ENCODE data around the gene CFAP91. TPM values are rescaled to one million over a fixed set of nuclear protein-coding genes. Genes with fewer than 3 reads are reported as not detected.

The CFAP91 gene
- total RNA-seq = 0.13 TPM in 1 of 2 replicates, not detected in the other

DNA sequence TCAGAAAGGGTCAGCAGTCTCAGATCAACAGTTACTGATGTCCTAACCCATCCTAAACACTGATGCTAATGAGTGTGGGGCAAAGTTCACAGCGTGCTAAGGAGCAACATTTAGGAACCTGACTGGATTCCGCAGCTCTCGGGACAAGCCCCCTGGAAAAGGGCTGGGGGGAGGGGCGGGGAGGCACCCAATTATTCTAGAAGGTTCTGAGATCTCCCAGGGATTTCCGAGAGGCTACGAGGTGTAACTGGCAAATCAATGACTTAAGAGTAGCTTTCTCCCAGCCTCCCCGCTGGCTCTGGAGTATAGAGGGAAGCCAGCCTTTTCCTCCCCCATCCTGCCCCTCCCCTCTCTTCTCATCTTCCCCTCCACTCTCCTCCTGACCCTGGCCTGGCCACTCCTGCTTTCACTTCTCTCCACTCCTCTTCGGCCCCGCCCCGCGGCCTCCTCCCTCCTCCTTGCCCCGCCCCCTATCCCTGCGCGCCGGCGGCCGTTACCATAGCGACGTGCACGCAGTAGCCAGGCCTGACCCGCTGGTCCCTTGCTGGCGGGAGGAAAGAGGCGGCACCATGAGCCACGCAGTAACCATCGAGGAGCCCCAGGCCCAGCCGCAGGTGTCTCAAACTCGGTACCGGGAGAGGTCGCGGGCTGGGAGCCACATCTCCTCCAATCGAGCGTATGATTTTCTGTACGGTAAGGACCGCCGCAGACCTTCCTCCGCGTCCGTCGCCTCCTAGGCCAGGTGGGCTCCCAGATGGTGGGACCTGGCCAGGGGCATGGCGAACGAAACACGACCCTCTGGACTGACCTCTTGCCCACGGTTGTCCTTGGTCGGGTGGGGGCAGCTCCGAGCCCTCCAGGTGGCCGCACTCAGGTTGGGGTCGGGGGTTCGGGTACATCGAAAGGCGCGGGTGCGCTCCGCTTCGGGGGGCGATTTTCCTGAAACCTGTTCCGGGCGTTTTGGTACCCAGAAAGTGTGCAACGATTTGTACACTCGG, at the start of gene CFAP91:
TSS of gene CFAP91 (plus strand) at position 493 of the 998 bp plus-strand sequence. CDS start at position 570, 77 bp downstream.
- peak in 1 of 2 donors; percentile 85 for DNase-seq (ENCODE audit: low read depth in 2 of 2)

DNA sequence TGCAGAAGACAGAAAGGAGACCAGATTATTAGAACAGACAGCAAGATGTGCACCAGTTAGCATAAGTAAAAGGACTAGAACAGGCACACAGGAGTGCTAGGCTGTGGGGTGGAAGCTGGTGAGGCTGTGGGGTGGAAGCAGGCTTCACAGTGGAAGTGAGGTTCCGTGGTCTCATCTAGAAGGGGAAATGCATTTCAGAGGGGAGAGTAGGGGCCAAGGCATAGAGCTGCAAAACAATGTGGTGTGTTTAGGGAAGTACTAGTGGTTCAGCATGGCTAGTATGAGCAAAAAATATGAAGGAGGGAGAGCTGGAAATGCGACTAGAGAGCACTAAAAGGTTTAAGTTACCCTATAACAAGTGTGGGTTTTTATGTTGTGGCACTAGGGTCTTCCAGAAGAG, 48.9 kb upstream of the CFAP91 start:
- no peak for DNase-seq (ENCODE audit: low read depth in 2 of 2)

GRCh38 chr3:119657887-119658702, 44.7 kb upstream of the CFAP91 start:
- DNase-seq (ENCODE audit: low read depth in 2 of 2) = no peak

- no peak for DNase-seq (ENCODE audit: low read depth in 2 of 2)
Observed at GRCh38 chr3:119658994-119659393, 43.8 kb upstream of the CFAP91 start.

DNA sequence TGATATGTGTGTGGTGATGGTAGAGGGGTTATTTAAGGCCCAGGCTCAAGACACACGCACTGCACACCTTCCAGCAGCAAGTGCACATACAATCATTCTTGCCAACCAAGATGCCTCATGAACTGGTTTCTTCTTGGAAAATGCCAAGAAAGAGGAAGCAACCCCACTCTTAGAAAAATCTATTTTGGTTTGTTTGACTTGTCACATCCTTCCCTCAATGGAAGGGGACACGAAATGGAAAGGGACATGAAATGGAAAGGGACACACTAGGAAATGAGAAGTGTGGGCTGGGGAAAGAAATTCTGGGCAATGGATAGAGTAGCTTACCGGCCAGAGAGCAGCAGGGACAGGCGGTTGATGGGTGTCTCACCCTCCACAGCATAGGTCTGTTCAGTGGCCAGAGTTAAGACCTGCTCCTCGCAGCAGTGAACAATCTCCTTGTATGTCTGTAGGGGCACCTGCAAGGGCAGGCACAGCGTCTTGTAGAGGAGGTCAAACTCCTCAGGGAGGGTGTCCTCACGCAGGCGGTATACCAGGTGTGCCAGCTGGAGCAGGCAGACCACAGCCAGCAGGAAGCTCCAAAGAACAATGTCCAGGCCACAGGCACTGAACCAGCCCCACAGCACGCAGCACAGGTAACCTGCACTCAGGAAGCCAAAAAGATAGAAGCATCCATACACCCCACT, 43.1 kb upstream of the CFAP91 start:
- no peak for DNase-seq (ENCODE audit: low read depth in 2 of 2)

GRCh38 chr3:119660474-119661440, 42.1 kb upstream of the CFAP91 start, which contains the start of gene POPDC2:
Gene POPDC2, minus strand, starts transcription at chr3:119660589. Its CDS starts 166 bp downstream, at chr3:119660423.
- peak in 1 of 2 donors; percentile 52 for DNase-seq (ENCODE audit: low read depth in 2 of 2)

DNA sequence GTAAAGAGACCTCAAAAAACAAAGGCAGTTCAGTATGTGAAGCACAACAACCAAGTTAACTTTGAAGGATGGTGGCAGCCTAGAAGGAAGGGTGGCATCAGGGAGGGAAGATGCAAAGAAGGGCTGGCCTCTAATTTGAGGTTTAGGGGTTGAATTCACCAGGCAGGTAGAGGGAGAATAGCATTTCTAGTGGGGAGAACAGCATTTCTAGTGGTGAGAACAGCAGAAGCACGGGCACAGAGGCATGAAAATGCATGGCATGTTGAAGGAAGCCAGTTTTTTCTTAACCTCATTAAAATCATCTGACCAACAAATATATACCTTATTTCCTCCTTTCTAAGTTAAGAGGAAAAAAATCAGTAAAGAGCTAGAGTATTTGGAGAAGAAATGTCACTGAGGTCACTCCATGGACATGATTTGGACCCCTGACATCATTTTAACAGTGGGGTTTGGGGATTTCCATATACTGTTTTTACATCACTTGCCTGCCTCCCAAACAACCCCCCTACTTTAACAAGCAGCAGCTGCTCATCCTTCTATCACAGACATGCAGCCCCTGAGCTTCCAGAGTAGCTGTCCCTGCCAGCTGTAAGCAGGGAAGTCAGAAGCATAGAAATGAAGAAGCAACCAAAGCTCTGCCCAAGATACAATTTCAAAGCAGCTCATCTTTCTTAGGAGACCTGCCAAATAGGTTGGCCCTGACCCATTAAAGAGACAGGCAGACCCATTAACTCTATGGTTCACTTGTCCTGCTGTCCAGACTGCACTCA, 40.0 kb upstream of the CFAP91 start:
- no peak for DNase-seq (ENCODE audit: low read depth in 2 of 2)

- DNase-seq (ENCODE audit: low read depth in 2 of 2) = no peak
Observed at GRCh38 chr3:119663885-119664284, 38.9 kb upstream of the CFAP91 start.

- no peak for DNase-seq (ENCODE audit: low read depth in 2 of 2)
Observed at GRCh38 chr3:119664370-119664769, 38.5 kb upstream of the CFAP91 start.

DNA sequence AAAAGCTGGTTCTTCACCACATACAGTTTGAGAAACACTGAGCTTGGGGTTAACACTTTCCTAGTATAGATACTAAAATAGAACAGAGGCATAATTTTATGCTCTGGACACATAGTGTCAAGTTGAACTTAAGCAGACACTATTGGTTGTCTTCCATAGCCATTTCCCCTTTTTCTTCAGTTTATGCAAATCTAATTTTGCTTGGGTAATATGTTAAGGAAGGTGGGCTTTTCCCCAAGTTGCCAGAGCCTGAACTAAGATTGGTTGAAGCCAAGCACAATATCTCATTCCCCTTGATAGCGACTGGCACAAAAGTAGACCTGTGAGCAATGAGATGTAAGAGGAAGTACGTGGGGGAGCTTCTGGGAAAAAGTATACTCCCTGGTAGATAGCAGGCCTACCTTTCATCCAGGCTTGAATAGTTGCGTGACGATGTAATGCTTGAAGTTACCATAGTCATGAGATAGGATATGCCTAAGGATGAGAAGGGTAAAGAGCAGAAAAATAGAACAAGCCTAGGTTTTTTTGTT, 37.9 kb upstream of the CFAP91 start:
- DNase-seq (ENCODE audit: low read depth in 2 of 2) = no peak

- DNase-seq (ENCODE audit: low read depth in 2 of 2) = no peak
Observed at GRCh38 chr3:119665954-119666559, 36.8 kb upstream of the CFAP91 start.

GRCh38 chr3:119669906-119670570, 32.8 kb upstream of the CFAP91 start:
- DNase-seq (ENCODE audit: low read depth in 2 of 2) = peak in 1 of 2 donors; percentile 44

- DNase-seq (ENCODE audit: low read depth in 2 of 2) = no peak
Observed at GRCh38 chr3:119672776-119673175, 30.0 kb upstream of the CFAP91 start.

DNA sequence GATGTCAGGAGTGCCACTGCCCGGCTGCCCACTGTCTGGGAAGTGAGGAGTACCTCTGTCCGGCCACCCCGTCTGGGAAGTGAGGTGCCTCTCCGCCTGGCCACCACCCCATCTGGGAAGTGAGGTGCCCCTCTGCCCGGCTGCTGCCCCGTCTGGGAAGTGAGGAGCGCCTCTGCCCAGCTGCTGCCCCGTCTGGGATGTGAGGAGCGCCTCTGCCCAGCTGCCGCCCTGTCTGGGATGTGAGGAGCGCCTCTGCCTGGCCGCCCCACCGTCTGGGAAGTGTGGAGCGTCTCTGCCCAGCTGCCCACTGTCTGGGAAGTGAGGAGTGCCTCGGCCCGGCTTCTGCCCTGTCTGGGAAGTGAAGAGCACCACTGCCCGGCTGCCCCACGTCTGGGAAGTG, 28.9 kb upstream of the CFAP91 start:
- DNase-seq (ENCODE audit: low read depth in 2 of 2) = no peak

- DNase-seq (ENCODE audit: low read depth in 2 of 2) = no peak
Observed at GRCh38 chr3:119675188-119675874, 27.5 kb upstream of the CFAP91 start.

- no peak for DNase-seq (ENCODE audit: low read depth in 2 of 2)
Observed at GRCh38 chr3:119676020-119676419, 26.8 kb upstream of the CFAP91 start.

- peak; percentile 92 to 93 for DNase-seq (ENCODE audit: low read depth in 2 of 2)
Observed at GRCh38 chr3:119676771-119677640, 25.8 kb upstream of the CFAP91 start, which contains the start of gene COX17. Gene COX17, minus strand, starts transcription at chr3:119677406. Its CDS starts 96 bp downstream, at chr3:119677310.

Data from dermis microvascular lymphatic vessel endothelial cell (primary cell).